Islet precursor cell (in vitro differentiated cells): ENCODE results near the gene RNF213.
"Not testable (repeated sequence)": the region's sequence is repeated elsewhere in the genome, so short reads cannot be mapped to it uniquely, and the experiment has no call there.

Experiments
- DNase-seq: peaks from one replicate; pipeline ENCODE4 v3.0.0-alpha.2; 2018

RNF213 gene

DNA sequence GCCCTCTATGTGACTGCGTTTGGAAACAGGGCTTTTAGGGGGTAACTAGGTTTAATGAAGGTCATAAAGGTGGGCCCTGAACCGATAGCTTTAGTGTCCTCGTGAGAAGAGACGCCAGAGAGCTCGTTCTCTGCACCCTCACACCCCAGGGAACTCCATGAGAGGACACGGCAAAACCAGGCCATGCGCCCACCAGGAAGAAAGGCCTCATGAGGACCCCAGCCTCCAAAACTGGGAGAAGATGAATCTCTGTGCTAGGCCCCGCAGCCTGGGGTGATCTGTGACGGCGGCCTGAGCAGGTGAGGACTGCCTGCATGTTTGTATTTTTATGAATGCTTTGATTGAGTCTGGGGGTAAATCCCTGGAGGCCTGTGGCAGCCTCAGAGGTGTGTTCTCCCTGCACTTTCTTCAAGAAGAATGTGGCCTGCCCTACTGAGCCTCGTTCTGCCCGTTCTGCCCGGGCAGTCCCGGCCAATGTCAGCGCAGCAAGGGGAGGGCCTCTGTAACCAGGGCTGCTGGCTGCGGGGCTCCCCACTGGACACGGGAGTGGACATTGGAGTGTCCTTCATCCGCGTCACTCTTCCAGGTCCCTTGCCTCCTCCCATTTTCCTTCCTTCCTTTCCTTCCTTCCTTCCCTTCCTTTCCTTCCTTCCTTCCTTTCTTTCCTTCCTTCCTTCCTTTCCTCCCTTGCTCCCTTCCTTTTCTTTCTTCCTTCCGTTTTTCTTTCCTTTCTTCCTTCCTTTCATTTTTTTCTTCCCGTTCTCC, 6.8 kb upstream of the RNF213 start:
- DNase-seq = peak; percentile 59

DNA sequence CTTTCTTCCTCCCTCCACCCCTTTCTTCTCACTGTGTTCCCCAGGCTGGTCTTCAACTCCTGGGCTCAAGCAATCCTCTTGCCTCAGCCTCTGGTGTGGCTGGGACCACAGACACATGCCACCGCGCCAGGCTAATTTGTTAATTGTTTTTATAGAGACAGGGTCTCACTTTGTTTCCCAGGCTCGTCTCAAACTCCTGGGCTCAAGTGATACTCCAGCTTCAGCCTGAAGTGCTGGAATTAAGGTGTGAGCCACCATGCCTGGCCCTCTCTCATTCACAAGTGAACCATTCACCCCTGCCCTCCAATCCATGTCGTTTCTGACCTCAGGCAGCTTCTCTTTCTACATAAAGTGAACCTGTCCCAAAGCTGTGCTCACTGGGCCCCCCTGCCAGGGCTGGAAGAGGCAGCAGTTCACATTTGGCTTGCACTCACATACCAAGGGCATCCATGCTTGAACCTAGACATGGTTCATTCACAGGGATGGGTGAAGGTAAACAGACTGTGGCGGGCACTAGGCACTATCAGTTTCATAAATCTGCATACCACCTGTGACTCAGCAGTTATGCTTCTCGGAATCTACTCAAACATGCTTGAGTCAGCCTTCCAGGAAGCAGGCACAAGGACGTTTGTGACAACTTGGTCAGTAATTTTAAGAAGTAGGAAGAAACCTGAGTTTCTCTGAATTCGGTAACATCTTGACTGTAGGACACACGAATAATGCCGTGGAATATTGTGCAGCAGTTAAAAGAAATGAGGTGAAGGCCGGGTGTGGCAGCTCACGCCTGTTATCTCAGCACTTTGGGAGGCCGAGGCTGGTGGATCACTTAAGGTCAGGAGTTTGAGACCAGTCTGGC, 6.0 kb upstream of the RNF213 start:
- DNase-seq = peak; percentile 86

DNA sequence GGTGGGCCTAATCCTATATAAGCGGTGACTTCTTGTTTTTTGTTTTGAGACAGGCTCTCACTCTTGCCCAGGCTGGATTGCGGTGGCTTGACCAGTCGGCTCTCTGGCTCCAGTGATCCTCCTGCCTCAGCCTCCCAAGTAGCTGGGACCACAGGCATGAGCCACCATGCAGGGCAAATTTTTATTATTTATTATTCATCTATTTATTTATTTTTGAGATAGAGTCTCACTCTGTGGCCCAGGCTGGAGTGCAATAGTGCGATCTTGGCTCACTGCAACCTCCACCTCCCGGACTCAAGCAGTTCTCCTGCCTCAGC, 4.7 kb upstream of the RNF213 start:
- no peak for DNase-seq

DNA sequence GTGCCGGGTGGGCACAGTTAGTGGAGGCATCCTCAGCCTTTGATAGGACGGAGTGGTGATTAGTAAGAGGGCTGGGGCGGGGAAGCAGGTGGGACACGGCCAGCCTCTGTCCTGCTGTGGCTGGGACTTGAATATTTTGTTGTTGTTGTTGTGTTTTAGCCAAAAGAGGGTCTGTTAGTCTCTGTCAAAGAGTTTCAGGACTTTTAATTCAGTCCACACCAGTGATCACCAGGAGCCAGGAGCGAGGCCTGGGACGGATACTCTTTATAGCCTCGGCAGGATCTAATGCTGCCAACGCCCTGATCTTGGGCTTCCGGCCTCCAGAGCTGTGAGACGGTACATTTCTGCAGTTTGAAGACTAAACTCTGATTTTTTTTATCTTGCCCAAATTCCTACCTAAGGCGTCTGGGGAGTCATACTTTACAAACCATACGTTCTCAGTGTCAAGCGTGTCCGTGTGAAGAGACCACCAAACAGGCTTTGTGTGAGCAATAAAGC, 2.9 kb upstream of the RNF213 start:
- no peak for DNase-seq

DNA sequence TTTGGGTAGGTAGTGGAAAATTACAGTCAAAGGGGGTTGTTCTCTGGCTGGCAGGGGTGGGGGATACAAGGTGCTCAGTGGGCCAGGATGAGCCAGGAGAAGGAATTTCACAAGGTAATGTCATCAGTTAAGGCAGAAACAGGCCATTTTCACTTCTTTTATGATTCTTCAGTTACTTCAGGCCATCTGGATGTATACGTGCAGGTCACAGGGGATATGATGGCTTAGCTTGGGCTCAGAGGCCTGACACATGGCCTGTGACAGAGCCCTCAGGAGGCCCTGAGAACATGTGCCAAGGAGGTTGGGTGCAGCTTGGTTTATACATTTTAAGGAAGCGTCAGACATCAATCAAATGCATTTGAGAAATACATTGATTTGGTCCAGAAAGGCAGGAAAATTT, 2.4 kb upstream of the RNF213 start:
- DNase-seq = not testable (repeated sequence)

DNA sequence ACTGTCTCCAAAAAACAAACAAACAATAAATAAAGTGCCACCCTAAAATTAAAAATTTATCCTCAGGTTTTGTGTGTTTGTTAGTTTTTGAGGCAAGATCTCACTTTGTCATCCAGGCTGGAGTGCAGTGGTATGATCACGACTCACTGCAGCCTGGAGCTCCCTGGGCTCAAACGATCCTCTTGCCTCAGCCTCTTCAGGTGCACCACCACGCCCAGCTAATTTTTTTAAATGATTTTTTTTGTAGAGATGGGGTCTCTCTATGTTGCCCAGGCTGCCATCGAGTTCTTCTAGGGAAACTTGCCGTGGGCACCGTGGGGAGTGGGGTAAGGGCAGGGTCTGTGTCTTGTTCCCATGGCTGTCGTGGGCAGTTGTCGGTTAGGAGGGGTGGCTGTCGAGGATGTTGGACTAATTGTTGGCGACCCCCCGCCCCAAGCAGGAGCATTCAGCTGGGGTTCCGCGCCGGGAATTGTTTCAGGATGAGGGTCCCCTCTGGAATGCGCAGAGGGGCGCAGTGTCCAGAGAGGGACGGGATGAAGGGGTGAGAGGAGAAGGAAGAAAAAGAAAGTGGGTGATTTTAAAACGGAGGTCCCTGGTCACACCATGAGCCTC, 1.1 kb upstream of the RNF213 start:
- DNase-seq = no peak

DNA sequence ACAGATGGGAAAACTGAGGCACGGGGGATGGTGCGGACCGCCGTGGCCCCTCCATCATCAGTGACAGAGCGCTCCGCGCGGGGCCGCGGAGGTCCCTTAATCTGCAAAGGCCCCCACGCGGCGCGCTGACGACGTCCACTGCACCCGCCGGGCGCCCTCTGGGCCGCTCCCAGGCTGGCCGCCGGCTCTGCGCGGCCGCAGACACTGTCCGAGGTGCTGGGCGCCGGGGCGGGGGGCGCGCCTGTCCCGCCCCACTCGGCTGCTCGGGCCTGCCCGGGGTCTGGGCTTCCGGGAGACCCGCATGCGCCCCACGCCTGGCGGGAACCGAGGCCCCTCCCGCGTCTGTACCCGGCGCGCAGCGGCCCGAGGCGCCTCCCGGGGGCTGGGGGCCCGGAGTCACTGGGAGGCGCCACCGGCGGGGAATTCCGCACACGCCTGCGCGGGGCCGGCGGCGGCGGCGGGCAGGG, 550 bp upstream of the RNF213 start:
- peak; percentile 94 for DNase-seq

DNA sequence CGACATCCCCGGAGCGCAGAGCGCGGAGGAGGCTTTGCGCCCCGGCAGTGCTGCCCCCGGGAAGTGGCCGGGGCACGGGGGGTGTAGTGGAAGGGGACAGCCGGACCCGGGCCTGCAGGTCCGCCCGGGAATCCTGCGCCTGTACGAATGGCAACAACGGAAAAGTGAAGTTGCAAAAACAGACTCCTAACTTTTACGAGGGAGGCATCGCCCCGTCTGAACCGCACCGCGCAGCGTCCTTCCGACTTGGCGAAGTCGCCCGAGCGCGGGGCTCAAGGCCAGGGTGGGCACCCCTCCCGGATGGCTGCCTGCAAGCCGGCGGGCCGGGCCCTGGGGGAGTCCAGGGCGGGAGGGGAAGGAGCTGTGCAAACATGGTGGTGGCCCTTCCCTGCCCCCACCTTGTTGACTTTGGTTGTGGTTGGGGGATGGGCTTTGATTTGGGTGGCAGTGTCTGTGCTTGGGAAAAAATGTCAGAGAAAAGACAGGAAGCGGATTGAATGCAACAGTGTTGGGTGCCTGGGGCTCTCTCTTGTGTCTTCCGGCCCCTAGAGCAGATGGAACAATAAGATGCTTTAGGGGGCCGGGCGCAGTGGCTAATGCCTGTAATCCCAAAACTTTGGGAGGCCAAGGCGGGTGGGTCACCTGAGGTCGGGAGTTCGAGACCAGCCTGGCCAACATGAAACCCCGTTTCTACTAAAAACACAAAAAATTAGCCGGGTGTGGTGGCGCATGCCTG, 675 bp downstream of the RNF213 start:
- DNase-seq = peak; percentile 89

DNA sequence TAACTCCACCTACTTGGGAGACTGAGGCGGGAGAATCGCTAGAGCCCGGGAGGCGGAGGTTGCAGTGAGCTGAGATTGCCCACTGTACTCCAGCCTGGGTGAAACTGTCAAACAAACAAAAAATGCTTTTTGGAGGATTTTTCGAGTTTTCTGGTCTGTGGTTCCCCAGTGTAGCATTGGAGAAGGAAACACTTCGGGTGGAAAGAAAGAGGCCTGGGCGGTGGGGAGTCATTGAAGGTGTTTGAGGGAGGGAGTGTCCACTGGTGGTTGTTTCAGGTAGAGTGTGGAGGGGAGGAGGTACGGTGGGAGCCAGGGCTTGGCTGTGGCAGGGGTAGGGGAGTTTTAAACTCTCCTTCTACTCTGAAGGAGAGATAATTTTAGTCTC, 1.2 kb downstream of the RNF213 start:
- DNase-seq = no peak

DNA sequence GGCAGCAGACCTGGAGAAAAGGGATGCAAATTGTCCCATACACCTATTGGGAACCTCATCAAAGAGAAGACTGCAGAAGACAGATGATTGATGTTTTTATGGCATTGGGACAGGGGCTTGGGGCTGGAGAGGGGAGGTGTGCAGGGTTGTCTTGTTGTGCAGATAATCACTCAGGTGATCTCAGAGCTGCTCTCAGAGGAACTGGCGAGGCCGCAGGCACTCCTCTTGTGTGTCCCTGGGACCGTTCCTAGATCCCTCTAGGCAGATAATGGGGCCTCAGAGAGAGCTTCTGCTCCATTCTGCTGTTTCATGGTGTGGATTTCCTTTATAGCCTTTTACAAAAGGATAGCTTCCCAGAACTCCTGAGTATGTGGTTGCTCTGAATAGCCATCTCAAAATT, 1.6 kb downstream of the RNF213 start:
- peak; percentile 87 for DNase-seq

DNA sequence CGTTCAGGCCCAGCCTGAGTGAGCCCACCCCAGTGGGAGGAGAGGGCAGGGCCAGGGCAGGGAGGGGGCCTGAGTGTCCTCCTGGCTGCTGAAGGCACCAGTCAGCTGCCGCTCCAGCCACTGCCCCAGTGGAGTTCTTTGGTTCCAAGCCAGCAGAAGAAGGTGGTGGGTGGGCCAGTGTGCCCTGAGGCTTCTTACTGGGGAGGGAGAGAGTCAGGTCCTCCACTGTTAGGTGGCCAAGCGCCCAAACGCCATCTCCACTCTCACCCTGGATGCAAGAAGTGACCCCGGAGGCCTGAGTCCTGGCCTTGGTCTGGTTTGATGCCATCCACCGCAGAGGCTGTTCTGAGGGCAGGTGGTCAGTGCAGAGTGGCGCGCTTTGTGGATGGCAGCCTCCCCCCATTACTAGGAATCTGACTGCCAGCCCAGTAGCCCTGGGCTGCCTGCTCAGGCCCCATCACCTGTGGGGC, 2.2 kb downstream of the RNF213 start:
- peak; percentile 61 for DNase-seq

DNA sequence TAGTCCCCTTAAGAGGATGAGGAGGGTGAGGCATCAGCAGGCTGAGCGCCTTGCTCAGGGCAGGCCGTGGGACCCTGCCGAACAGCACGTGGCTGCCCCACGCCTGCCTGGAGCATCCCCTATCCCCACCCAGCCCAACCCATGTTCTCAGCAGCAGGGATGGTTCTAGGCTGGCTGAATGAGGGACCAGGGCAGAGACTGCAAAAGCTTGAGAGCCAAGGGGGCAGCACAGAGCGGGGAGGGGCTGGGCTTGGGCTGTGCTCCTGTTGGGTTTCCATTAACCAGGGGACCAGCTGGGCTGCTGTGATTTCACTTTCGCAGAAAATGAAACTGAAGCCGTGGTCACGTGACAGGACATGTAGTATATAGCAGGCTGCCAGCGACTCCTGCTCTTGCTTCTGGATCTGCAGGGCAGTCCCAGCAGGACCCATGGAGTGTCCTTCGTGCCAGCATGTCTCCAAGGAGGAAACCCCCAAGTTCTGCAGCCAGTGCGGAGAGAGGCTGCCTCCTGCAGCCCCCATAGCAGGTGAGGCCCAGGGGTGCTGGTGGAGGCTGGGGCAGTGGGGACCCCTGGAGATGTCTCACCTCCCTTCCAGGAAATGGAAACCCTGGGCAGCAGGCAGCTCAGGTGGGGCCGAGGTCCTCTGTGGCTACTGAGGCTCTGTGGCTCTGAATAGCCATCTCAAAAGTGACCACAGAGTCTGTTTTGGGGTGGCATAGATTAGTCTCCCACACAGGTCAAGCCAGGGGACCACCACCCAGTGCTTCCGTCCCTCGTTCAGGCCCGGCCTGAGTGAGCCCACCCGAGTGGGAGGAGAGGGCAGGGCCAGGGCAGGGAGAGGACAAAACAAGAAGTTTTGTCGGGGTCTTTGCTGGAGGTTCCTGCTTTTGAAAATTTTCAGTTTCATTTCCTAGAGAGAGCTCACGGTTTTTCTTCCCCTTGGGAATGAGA, 2.9 kb downstream of the RNF213 start:
- DNase-seq = no peak

DNA sequence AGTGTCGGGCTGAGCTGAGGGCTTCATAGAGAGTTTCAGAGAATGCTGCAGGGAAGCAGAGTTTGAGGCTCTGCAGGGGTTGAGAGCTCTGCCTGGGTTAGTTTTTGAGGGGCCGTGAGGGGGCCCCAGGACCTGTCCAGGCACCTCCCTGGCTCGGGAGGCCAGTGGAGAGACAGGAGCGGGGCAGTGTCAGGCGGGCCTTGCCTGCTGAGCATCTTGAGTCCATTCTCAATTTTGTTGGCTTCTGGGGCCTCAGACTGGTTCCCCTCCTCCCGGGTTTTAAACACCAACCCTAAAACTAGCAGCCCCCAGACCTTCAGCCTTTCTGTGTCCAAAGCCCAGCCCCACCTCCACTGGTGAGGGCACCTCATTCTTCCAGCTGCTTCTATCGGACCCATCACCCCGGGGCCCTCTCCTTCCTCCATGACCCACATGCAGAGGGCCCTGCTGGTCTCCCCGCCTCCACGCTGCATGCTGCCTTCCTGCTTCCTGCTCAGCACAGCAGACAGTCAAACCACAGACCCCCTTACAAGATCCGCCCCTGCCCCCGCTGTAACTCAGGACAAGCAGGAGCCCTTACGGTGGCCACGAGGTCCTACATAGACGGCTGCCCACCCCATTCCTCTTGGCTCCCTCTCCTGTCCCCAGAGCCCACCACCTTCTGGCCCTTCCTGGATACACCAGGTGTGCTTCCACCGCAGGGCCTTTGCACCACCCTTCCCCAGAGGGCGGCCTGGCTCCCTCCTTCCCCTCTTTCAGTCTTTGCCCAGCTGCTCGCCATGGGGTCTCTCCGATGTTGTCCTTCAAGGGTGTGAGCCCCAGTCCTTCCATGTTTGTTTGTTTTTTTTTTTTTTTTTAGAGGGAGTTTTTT, 3.8 kb downstream of the RNF213 start:
- DNase-seq = no peak

DNA sequence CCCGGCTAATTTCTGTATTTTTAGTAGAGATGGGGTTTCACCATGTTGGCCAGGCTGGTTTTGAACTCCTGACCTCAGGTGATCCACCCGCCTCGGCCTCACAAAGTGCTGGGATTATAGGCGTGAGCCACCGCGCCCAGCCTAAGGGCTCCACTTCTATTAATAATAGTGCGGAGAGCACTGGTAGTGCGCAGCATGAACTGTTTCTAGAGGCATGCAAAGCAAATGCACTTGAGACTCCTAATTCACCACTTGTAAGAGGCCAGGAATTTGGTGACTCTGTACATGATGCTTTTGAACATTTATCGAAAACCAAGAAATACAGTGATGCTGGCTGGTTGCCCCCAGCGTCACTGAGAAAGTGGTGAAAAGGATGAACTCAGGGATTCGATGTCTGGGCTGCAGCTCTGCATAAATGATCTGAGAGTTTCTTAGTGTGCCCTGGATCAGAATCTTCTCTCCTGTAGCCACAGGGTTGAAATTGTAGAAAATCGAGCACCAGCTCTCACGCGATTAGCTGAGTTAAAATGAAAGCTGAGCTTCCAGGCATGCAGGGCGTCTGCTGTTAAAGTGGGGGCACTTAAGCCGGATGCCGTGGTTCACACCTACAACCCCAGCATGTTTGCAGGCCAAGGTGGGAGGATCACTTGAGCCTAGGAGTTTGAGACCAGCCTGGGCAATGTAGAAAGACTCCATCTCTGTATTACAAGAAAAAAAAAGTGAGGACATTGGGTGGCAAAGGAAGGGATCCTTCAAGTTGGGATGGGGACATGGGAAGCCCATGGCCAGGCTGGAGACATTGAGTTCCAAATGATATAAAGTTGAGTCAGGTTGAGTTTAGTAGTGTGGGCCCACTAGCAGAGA, 4.8 kb downstream of the RNF213 start:
- DNase-seq = no peak

DNA sequence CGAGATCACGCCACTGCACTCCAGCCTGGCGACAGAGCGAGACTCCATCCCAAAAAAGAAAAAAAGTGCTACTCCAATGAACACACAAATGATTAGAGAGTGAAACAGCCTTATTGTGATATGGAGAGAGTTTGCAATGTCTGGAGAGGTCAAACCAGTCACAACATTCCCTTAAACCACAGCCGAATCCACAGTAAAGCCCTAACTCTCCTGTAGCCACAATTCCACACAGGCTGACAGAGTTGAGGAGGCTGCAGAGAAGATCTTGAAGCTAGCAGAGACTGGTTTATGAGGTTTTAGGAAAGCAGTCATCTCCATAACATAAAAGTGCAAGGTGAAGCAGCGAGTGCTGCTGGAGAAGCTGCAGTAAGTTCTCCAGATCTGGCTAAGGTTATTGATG, 6.7 kb downstream of the RNF213 start:
- DNase-seq = no peak

DNA sequence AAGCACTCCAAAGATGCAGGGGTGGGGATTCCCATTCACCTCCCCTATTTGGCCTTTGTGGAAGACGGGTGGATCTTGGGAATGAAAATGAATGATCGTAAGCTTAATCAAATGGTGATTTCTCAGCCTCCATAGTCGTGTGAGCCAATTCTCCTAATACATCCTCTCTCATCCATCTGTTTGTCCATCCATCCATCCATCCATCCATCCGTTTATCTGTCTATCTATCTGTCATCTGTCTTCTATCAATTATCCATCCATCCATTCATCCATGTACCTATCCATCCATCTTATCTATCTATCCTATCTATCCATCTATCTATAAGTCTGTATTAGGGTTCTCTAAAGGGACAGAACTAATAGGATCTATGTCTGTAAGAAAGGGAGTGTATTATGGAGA, 7.8 kb downstream of the RNF213 start:
- DNase-seq = no peak

DNA sequence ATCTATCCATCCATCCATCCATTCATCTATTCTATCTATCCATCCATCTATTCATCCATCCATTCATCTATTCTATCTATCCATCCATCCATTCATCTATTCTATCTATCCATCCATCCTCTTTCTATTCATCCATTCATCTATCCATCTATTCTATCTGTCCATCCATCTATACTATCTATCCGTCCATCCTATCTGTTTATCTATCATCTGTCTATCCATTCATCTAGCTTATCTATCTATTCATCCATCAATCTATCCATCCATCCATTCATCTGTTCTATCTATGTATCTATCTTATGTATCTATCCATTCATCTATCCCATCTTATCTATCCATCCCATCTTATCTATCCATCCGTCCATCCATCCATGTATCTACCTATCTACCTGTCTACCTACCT, 8.8 kb downstream of the RNF213 start:
- DNase-seq = no peak

DNA sequence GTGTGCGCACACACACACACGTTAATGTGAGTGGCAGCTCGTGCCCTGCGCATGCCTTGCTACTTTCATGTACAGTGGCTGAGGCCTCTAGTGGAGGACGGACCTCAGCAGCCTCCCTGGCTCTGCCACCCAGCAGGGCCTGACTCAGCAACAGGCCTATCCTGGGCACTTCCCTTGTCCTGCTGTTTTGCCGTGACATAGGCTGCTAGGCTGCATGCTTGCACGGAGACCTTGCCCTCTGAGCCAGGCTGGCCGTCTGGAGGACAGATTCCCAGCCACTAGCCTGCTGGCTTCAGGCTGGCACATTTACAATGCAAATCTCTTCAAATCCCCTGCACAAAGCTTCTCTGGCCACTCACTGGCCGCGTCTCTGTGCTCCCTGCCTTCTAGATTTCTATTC, 9.5 kb downstream of the RNF213 start:
- DNase-seq = peak; percentile 74

DNA sequence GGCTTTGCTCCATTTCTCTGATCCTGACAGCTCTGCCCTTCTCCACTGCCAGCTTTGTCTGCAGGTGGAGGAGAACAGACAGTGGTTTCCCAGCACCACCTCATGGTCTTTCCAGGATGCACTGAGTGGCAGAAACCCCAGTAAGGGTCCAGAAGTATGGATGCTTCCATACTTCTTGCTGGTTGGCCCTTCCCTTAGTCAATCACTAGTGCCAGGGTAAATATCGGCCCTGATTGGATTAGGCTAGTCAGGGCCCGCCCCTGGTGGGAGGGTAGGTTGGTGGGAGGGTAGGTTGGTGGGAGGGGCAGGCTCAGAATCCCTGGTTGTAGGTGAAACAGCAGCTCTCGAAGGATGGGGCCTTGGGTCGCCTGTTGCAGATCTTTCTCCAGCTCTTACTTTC, 10.2 kb downstream of the RNF213 start:
- peak; percentile 86 for DNase-seq

DNA sequence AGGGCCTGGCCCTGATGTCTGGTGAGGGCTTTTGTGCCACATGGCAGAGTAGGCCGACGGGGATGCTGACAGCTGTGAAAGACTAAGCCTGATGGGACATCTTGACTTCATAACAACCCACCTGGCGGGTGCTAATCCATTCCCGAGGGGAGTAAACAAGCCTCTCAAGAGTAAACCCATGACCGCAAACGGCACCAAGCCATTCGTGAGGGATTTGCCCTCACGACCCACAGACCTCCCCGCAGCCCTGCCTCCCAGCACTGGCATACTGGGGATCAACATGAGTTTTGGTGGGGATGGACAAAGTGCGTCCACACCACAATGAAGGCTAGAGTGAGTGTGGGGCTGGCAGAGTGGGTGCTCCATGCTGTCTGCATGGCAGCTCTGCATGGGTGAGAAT, 11.7 kb downstream of the RNF213 start:
- no peak for DNase-seq
